Fibroblast of skin of right quadriceps (primary cell): Measurements from ENCODE around the gene ZNF423.
"Not testable (repeated sequence)": the region's sequence is repeated elsewhere in the genome, so short reads cannot be mapped to it uniquely, and the experiment has no call there.

Source experiments
- DNase-seq: peaks from one replicate; pipeline ENCODE4 v3.0.0-alpha.2; 2013

ZNF423 gene

DNA sequence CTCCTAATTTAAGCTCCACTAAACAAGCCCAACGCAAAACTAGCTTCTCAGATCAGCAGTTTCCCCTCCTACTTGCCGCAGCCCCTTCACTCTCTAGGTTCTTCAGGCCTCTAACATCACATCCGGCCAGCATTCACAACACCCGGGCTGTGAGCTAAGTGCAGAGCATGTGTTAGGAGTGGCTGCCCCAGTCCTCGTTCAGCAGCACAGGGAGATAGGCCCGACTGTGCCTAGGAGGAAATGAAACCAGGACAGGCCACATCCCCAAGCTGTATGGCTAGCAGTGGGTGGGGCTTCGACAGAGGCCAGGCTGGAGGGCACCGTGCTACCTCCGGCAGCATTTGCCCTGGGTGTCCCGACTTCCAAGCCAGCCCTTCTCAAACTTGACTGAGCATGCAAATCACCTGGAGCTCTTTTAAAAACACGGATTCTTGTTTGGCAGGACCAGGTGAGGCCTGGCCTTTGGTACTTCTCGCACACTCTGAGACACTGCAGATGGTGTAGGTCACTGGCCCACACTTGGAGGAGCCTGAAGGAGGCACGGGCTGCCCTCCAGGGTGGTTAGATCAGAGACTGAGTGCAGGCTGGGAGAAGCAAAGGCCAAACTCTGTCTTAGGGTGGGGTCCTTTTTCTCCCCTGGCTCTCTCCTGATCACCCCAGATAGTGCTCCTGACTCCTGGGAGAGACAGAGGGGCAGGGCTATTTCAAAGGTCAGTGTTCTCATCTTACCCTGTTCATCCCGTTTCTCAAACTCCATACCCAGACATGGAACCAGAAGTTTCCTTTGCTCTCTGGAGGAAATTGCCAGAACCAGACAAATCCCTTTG, 280.4 kb downstream of the ZNF423 start:
- DNase-seq = no peak

- DNase-seq = no peak
Measured at GRCh38 chr16:49574826-49575225, 281.1 kb downstream of the ZNF423 start.

- DNase-seq = no peak
Measured at GRCh38 chr16:49567950-49568349, 288.0 kb downstream of the ZNF423 start.

DNA sequence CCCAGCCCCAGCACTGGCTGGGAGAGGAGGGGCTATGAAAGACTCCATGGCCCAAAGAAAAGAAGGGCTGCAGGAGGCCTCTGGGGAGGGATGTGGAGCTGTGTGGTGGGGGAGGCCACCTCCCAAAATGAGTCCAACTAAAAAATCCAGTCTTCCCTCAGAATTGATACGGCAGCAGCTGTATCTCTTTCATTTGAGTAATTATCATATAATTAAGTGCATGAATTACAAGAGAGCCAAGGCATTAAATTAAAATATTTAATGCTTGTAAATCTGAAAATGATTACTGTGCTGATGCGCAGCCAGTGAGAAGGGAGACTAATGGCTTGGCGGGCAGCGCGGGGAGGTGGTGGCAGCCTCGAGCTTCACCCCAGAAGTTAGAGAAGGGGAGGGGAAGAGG, 289.5 kb downstream of the ZNF423 start:
- DNase-seq = no peak

DNA sequence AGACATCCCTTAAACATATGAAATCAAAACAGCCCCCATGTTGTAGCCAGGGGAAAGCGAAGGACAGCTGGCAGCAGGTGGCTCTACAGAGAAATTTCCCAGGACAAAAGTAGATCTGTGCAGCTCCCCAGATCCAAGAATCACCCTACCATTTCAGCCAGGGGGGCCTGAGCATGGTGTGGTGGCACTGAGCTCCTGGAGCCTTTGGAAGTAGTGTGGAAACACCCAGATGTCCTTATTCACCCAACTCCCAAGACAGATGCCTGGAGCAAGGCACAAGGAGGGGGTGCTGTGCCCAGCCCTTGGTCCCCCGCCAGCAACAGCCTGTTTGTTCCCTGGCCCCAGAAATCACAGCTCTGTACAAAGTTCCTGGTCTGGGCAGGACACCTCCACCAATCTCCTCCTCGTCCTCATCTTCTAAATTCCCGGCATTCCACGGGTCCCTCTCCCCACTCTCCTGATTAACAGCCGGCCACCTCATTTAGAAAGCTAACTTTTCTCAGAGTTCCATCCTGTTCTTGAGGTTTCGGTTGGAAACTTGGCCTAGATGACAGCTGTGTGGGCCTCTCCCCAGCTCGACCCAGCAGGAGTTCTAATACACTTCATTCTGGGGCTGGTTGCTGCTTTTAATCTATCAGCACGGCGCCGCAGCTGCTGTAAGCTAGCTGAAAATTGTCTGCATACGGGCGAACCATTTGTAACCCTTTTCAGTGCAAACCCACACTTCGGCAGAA, 291.2 kb downstream of the ZNF423 start:
- peak; percentile 1 for DNase-seq

- DNase-seq = peak; percentile 33
Measured at GRCh38 chr16:49563666-49564065, 292.2 kb downstream of the ZNF423 start.

- DNase-seq = not testable (repeated sequence)
Measured at GRCh38 chr16:49562894-49563293, 293.0 kb downstream of the ZNF423 start.

DNA sequence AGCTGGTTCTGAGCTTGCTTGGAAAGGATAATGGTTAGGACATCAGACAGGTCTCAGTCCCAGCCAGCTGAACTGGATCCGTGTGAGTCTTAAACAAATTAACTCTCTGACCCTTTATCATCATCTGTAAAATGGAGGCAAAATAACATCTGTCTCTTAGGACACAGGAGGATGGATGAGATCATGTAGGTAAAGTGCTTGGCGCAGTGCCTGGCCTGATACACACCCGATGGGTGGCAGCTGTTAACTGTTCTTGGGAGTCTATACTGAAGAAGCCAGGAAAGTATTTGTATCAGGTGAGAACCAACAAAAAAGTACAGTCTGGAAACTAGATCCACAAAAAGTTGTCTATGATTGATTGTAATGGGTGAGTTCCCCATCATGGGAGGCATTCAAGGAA, 293.7 kb downstream of the ZNF423 start:
- DNase-seq = no peak

DNA sequence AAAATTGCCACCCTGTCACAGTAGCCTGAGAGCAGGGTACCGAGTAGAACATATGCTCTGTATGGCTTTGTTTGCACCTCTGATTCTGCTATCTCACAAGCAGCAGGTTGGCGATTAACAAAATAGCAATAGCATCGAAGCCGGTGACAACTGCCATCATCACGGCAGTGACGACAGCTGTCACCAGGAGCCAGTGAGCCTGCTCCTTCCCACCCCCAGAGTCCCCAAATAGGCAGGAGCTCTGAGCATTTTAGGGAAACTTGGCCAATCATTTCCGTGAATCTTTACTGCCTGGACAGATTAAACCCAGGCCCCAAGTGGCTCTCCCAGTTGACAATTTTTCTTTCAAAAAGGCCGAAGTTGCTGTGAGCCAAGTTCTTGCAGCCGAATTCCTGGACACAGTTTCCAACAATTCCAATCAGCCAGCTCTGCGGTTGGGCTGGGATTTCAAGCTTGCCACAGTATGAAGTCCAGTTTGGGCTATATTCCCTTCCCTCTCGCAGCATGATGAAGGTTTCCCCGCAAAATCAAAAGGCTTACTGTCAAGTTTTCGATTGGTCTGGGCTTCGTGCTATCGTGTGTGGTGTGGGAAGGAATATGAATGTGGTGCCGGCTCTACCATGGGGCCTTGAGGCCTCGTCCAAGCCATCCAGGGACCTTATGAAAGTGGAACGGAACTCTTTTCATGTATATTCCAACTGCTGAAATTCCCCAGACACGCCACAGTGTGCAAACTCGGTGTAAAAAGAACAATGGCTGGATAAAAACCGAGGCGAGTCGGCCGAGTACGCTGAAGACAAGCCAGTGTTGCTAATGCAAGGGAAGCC, 295.7 kb downstream of the ZNF423 start:
- peak; percentile 30 for DNase-seq

DNA sequence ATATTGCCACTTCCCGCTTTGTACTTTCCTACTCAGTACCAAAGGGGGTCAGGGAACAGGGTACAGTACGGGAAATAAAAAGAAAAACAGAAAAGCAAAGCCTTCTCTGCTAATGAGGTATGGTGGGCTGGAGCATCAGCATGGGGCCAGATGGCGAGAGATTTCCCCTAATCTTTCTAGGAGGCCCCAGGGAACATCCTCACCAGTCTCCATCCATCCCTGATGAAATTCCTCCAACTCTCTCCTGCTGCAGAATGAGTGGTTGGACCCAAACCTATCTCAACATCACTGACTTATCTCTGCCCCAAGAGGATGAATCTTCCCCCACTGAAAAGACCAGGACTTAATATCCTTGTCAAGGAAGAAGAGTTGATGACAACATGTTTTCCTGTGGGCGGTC, 296.7 kb downstream of the ZNF423 start:
- DNase-seq = no peak

GRCh38 chr16:49558451-49558850, 297.5 kb downstream of the ZNF423 start:
- DNase-seq = no peak

GRCh38 chr16:49556606-49557446, 299.1 kb downstream of the ZNF423 start:
- DNase-seq = peak; percentile 23

- no peak for DNase-seq
Measured at GRCh38 chr16:49556249-49556605, 299.7 kb downstream of the ZNF423 start.

- DNase-seq = no peak
Measured at GRCh38 chr16:49554681-49555080, 301.2 kb downstream of the ZNF423 start.

- no peak for DNase-seq
Measured at GRCh38 chr16:49552313-49552928, 303.5 kb downstream of the ZNF423 start.

- no peak for DNase-seq
Measured at GRCh38 chr16:49550666-49551065, 305.2 kb downstream of the ZNF423 start.

- no peak for DNase-seq
Measured at GRCh38 chr16:49550140-49550539, 305.8 kb downstream of the ZNF423 start.

DNA sequence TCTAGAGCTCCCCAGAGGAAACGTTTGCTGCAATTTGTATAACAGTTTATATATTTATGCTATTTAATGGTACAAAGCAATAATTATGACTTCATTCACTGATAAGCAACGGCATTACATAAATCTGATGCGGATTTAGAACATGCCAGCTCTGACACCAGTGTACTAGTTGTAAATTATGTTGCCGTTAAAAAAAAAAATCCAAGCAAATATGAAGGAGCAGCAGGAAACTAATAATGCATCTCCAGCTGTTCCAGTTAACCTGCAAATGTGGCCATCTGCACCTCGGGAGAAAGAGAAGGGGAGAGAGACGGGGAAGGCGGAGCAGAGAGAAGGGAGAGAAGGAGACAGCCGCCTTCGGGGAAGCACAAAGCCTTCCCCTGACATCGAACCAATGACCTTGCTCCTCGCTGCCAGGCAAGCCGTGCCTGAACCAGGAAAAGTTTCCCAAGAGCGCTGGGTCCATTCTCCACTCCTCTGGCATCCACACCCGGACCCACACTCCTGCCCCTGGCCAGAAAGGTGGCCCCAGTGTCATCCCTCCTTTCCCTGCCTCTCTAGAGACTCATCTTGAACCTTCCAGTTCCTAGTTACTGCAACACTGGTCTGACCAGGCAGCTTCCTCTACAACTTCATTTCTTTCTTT, 307.5 kb downstream of the ZNF423 start:
- no peak for DNase-seq

DNA sequence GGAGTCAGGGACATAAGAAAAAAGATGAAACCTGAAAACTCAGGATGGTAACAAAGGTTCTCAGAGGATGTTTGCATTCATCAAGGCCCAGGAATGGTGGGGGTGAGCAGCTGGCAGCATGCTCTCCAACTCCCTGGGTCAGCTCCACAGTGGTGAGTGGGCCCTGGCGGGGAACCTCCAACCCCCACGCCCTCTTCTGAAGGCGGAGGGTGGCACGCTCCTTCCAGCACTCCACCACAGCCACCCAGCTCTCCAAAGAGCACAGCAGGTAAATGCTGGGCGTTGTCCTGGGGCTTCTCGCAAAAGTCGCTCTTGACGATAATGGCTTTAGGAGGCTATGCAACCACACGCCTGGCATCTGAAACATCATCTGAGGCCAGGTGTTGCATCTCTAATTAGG, 308.5 kb downstream of the ZNF423 start:
- no peak for DNase-seq

DNA sequence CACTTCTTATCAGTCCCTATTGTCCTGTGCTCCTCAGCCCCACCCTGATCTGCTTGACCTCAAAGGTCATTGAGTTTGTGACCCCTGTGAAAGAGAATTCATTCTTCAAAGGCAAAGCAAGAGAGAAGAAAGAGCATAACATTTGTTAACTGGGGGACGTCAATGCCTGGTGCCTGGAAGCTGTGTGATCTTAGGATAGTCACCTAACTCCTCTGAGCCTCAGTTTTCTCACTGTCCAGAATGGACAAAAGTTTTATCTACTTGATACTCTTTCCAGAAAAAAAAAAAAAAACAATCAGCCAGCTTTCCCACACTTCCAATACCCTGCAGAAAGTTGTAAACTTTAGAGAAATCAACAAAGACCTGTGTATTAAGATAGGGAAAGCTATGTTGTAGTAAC, 309.2 kb downstream of the ZNF423 start:
- no peak for DNase-seq

DNA sequence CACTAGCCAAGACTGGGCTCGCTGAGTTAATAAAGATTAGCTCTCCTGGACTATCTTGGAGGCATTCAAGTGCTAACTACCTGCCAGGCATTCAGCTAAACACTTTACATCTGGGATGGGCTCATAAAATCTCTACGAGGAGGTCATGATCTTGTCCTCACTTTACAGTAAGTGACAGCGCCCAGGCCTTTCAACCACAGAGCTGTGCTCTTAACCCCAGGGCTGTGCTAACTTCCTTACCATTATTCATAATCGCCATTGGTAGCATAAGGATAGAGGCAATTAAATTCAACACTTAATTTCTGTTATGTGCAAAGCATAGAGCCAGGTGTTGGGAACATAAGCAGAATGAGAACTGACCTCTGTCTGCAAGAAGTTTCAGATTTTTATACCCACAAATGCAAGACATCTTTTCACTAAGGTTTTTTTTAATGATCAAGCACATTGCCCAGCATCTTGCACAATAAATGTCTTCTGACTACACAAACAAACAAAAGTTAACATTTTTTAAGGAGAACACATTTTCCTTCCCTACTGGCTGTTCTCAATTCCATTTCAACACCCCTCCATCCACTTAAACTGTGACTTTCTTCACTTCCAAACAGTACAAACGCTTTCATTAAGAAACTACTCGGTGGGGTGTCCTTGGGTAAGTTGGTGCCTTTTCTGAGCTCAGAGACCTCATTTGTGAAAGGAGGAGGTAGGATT, 310.0 kb downstream of the ZNF423 start:
- DNase-seq = no peak
